AG10803 (cell line): ENCODE measurements around the gene HOXB8.
A peak's percentile ranks its signal among the peaks of the same experiment; 100 is the strongest.

ENCODE experiments used
- DNase-seq: peaks from one replicate; pipeline ENCODE4 v3.0.0; 2010; ENCODE audit warnings: low read depth
- H3K4me3 ChIP-seq: 2 replicates; pipeline ENCODE4 v1.5.1; 2011; ENCODE audit warnings: mild to moderate bottlenecking, low read length, control low read depth
- TF ChIP-seq, protein P1 (sequence below): conservative IDR thresholded peaks from 2 replicates; pipeline ENCODE4 v1.5.1; 2011; ENCODE audit warnings: mild to moderate bottlenecking, low read length, control low read depth, inconsistent platforms

The HOXB8 gene

DNA sequence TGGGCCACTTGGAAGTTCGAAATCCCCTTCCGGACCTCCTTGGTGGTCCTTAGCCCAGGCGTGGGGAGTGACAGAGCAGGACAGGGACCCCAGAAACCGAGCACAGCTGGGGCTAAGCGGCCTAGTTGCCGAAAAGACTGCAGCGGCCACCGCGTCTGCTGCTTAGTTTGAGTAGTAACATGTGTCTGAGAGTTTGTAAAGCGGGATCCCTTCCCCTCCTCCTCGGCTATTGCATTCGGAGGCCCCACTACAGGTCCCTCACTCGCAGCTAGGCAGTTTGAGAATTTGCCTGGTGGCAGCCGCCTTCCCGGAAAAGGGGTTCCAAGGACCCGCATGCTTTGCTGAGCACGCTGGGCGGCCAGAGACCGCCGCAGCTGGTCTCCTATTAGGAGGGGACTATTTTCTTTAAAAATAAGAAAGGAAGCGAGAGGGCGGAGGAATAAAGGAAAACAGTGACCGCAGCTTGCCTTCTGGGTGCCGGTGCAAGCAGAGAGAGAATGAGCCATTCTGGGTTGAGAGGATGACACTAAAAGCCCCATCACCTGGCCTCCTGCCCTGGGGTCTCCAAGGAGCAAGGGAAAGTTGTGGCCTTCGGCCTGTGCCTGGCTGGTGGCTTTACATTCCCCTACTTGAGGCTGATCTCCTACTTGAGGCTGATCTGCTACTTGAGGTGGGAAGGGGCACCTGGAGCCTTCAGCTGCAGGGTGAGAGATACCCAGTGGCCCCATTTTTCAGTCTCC is 20.4 kb downstream of the HOXB8 start:
- TF ChIP-seq, protein P1, sequence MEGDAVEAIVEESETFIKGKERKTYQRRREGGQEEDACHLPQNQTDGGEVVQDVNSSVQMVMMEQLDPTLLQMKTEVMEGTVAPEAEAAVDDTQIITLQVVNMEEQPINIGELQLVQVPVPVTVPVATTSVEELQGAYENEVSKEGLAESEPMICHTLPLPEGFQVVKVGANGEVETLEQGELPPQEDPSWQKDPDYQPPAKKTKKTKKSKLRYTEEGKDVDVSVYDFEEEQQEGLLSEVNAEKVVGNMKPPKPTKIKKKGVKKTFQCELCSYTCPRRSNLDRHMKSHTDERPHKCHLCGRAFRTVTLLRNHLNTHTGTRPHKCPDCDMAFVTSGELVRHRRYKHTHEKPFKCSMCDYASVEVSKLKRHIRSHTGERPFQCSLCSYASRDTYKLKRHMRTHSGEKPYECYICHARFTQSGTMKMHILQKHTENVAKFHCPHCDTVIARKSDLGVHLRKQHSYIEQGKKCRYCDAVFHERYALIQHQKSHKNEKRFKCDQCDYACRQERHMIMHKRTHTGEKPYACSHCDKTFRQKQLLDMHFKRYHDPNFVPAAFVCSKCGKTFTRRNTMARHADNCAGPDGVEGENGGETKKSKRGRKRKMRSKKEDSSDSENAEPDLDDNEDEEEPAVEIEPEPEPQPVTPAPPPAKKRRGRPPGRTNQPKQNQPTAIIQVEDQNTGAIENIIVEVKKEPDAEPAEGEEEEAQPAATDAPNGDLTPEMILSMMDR: no peak
- DNase-seq: no peak
- peak overlapping the region; percentile 82 for H3K4me3 ChIP-seq

GRCh38 chr17:48593840-48594537 is 21.1 kb downstream of the HOXB8 start:
- peak overlapping the region; percentile 82 for H3K4me3 ChIP-seq
- DNase-seq: peak; percentile 90
- TF ChIP-seq, protein P1: peak; percentile 79

- TF ChIP-seq, protein P1: no peak
- no peak for DNase-seq
- peak within 1 kb of the TSS; percentile 82 for H3K4me3 ChIP-seq
These were observed 21.8 kb downstream of the HOXB8 start, which contains the start of gene HOXB5 for GRCh38 chr17:48593126-48593829. Gene HOXB5 (minus strand): TSS chr17:48593779. CDS start chr17:48593682, 97 bp downstream.

DNA sequence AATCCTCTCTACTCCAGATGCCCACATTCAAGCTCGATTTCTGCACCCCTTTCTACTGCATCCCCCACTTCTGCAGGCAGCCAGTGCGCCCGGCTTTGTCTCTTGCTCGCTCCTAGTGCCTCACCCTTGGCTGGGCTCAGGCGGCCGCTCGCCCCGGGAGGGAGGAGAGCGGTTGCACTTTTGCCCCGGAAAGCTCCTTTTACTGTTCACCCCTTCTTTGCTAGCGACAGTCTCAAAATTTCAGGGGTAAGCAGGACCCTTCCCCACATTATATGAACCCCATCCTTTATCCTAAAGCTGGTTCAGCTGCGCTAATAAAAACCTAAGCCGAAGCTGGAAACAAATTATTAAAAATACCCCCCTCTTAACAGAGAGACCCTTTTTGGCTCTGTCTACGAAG is 22.5 kb downstream of the HOXB8 start:
- H3K4me3 ChIP-seq: peak overlapping the region; percentile 82

DNA sequence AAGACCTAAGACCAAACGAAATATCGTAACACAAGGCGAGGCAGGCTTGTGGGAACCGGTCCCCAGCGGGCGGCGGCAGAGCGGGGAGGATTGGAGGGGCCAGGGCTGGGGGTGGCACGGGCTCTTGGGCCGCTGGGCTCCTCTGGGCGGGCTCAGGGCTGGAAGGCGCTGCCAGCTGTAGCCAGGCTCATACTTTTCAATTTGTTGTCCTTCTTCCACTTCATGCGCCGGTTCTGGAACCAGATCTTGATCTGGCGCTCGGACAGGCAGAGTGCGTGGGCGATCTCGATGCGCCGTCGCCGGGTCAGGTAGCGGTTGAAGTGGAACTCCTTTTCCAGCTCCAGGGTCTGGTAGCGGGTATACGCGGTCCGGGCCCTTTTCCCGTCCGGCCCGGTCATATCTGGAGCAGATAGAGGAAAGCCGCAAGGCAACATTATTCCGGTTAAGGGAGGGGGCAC is 23.0 kb downstream of the HOXB8 start:
- H3K4me3 ChIP-seq: peak overlapping the region; percentile 82
- DNase-seq: no peak
- TF ChIP-seq, protein P1: no peak

More for the DNA sequence above, 22.5 kb downstream of the HOXB8 start:
- no peak for DNase-seq
- TF ChIP-seq, protein P1: no peak

GRCh38 chr17:48591255-48592056 is 23.6 kb downstream of the HOXB8 start:
- H3K4me3 ChIP-seq: peak overlapping the region; percentile 82

More at GRCh38 chr17:48591255-48592056, 23.6 kb downstream of the HOXB8 start:
- DNase-seq: no peak
- TF ChIP-seq, protein P1: no peak
